Amniotic epithelial cell (primary cell): ENCODE measurements around the gene C1QTNF7.

Source experiments
- DNase-seq: peaks from one replicate; pipeline ENCODE4 v3.0.0-alpha.2; 2010; ENCODE audit warnings: low read depth

C1QTNF7 gene

DNA sequence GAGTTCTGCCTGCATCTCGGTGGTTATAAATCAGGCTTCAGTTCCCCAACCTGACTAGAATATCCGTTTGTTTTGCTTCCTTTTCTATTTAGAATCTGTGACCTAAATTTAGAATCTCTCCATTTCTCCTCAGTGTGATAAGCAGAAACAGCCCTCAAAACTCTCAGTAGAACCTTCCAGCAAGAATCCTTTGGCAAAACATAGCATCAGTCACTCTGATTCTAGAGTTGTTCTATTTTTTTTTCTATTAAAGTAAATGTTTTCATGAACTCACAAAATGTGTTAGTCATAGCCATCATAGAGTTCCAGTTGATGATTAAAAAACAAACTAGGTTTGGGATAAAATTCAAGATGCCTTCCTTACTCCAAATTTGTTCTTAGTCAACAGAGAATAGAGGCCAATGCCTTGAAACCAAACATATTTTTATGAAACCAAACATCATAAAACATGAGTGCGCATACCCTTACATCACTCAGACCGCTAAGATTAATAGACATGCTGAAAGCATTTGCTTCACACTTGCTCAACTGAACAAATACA lies 13.2 kb upstream of the C1QTNF7 start:
- peak; percentile 21 for DNase-seq

DNA sequence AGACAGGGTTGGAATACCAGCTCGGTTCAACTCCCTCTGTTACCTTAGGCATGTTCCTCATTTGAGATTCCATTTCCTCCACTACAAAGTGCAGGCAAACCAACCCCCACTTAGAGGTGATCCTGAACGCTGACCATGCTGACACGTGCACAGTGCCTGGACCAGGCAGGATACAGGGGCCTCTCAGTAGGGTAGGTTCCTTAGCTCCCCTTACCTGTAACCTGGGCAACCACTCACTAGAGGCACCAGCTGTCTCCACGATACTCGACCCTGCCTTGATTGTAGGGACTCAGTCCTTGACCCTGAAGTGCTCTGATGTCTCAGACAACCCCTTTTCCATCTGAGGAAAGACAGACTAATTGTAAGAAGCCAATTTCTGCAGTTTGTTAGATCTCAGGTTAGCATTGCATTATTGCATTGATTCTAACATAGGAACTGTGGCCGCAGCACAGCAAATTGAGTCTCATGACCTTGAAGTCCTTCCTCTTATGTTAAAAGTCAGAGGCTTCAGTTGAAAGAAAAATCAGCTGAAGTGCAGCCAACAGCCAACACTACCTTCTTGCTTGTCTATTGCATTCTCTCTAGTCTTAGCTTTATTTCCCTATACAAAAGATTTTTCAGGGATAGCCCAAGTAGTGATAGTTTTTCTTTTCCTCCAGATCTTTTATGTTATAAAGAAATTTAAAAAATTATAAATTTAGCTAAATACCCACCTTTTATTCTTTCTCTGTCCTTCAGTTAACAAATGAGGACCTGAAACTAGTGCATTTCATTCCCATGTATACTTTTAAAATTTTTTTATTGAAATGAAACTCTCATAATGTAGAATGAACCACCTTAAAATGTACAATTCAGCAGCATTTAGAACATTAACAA lies 11.2 kb upstream of the C1QTNF7 start:
- no peak for DNase-seq

DNA sequence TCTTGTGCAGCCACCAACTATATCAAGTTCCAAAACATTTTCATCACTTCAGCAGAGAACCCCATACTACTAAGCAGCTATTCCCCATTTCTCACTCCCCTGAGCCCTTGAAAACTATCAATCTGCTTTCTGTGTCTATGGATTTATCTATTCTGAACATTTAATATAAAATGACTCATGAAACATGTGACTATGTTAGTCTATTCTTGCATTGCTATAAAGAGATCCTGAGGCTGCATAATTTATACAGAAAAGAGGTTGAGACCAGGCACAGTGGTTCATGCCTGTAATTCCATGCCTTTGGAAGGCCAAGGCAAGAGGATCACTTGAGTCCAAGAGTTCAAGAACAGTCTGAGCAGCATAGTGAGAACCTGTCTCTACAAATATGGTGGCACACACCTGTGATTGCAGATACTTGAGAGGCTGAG lies 10.6 kb upstream of the C1QTNF7 start:
- DNase-seq: no peak

DNA sequence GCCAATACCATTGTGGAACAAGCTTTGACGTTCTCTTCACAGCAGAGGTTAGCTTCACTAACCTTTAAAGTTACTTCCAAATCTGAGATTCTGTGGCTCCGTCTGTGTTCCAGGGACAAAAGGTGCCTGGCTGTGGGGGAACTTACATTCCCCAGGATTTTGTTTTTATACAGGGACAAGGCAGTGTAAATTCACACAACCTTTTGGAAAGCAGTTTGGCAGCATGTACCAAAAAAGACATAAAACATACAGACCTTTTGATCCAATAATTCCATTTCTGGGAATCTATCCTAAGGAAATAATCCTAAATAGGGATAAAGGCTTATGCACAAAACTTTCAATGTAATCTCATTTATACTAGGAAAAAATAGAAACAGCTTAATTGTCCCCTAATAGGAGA lies 8.9 kb upstream of the C1QTNF7 start:
- DNase-seq: no peak

DNA sequence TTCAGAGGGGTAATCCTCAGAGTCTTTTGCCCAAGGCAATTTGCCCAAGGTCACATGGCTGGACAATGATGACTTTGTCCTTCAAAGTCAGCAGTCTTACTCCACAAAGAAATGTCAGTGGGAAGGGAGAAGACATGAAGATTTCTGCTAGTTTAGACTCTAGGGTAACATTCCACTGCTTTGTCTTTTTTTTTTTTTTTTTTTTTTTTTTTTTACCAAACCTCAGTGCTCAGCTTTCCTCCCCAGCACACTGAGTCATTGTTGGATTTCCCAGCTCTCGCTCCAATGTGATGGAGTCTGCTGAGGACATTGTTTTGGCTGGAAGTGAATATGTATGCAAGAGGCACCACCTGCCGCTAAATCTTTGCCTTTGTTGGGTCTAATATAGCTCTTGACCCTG lies 7.2 kb upstream of the C1QTNF7 start:
- peak; percentile 62 for DNase-seq

DNA sequence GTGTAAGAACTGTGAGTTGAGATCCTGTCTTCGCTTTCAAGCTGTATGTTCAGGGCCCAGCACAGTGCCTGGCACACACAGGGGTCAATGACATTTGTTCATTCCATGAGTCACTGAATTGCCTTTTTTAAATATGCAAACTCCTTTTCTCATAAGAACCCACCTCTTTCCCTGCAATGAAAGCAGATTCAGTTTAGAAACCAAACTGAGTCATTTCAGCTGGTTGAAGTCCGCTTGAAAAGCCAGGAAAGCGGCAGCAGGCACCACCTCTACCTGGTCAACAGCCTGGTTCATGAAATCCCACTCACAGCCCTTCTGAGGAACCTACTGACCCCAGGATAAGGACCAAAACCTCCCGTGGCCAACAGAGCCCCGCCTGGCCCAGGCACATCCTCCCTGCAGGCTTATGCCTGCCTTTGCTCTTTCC lies 4.5 kb upstream of the C1QTNF7 start:
- no peak for DNase-seq

DNA sequence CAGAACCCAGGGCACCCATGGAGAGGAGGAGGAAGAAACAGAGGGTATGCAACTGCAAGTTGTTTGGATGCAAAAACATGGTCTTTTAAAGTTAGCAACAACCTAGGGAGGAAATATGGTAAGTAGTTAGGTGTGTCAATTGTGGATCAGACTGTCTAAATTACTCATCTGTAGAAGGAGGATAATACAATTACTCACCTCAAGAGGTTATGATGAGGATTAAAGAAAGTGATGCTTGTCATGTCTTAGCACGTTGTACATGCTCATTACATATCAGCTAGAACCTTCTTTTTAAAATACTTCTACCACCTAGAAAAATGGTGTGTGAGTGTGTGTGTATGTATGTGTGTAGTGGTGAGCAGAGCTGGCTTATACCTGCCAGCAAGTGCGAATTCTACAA lies 2.3 kb upstream of the C1QTNF7 start:
- DNase-seq: no peak

DNA sequence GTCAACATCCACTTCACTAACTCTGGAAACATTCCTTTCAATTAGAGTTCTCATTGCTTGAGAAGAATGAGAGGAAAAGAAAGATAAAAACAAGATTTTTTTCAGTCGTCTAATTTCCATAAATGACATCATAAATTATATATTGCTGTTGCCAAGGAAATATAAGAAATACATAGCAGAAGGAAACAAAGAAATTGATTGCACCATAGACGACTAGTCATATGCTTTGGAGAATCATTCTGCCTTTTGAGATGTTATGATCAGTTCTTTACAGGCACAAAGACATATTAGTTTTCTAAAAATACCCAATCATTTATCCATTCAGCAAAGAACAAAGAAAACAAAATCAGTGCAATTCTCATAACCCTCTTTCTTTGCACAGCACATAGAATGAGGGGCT lies 672 bp upstream of the C1QTNF7 start:
- no peak for DNase-seq

DNA sequence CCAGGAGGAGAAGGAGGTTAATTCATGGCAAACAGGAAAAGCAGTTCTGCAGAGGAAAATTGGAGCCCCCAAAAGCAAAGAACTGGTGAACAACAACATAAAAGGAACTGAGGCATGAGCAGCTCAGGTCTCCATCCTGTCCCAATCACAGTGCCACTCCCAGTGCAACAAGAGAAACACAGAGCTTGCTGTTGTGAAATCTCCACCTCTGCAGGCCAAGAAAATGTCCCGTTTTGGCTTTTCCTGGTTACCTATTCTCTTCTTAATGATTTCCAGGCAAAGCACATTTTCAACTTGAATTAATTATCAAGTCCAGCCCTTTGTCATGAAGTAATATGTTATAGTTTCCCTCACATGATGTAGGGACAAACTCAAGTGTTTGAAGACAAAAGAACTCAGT lies 778 bp downstream of the C1QTNF7 start:
- no peak for DNase-seq

DNA sequence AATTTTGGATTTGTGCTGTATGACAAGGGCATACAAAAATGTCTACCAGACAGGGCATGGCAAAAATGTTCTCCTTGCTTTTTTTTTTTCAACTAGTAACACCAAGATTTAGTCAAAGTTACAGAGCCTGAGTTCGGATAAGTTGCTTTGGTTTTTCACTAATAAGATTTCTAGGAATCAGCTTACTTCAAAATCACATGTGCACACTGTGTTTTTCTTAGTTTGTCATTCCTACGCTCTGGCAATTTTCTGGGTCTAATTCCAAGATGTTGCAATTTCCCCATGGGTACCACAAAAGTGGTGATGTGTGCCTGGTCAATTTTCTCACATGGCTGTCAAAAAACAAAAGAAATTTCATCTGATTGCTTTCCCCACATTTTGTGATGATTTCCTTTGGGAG lies 6.3 kb downstream of the C1QTNF7 start:
- DNase-seq: no peak

DNA sequence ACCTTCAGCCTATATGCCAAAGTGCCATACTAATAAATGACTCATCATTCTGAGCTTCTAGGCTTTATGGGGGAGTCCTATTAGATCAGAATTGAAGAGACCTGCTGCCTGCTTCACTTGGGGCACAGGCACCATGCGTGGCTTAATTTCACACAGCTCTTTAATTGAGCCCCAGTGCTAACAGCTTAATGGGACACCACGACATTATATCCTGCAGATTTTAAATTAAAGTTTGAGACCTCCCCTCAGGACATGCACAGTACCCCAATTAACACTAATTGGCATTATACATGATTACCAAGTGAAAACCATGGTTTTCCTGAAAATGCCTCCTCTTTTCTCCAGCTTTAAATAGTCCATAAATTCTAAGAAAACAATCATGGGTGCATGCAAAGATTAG lies 6.8 kb downstream of the C1QTNF7 start:
- DNase-seq: no peak

DNA sequence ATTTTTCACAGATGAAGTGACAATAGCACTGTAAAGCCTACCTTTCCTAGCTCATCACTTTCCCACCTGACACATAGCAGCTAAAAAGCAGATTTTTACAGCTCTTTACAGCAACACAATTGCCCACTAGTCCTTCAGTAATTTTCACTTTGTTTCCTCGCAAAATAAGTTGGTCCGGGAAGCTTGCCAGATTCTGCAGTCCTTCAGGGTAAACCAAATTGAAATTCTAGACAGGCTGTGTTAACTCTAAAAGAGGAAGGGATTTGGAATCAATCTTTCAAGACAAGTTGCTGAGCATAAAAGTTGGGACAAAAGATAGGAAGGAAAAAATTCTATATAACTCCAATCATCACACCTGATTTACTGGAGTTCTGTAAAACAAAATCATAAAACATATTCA lies 8.7 kb downstream of the C1QTNF7 start:
- DNase-seq: no peak

DNA sequence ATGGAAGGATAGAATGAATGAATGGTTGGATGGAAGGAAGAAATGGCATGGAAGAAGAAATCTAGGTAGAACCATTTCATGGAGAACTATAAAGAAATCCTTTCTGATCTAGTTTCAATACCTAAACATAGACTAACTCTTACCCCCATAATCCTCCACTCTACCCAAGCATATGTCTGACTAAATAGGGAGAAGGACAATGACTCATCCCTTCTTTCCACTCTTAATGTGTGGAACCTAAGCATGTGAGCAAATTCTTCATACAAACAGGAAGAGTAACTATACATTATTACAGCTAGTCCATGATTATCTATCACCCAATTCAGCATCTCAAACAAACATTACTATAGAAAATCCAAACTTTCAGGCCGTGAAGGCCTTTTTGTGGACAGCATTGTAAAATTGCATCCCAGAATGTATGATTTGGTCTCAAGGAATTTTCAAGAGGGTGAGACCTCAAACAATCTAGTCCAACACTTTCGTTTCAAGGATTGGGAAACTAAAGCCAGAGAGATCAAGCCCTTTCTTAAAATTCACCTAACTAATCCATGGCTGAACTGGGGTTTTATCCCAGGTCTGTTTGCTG lies 11.2 kb downstream of the C1QTNF7 start:
- DNase-seq: no peak

DNA sequence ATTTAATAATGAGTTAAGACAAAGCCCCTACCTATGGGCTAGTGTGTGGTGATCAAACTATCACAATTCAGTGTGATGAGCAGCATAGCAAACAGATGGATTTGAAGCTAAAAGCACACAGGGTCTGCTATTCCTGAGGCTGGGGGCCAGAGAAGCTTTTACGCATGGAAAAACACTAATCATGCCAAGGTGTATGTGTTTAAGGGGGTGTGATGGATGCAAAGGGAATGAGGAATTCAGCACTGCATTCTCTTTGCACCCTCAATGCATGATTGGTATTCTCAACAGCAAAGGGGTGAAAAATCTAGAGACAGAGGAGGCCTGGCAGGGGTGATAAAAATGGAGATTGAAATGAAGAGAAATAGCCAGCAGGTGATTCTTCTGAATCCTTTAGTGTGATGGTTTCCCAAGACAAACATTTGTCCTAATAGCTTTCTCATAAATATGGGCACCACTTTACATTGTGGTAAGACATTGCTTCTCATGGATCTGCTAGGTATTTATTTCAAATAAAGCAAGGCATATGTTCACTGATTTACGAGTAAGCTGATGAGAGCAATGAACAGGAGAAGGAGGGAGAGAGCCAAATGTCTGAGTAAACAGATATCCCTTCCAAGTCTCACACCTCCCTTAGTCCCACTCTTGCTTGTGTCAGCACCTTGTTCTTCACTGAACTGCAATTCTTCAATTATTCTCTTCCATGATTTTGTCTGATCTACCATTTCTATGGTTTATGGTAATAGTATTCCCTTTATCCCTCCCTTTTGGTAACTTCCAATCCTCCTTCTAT lies 15.7 kb downstream of the C1QTNF7 start:
- no peak for DNase-seq

DNA sequence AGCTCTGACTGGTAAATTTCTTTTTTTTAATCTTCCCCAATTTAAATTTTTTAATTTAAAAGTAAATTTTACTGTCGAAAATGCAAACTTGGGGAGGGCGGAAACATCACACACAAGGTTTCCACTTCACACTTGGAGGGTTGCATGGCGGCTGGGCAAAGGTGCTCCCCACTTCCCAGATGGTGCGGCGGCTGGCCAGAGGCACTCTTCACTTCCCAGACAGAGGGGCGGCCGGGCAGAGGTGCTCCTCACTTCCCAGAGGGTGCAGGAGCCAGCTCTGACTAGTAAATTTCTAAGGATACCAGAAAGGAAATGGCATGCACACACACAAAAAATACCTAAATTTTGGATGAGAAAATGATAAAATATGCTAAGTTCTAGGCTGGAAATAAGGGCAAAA lies 16.4 kb downstream of the C1QTNF7 start:
- DNase-seq: no peak

DNA sequence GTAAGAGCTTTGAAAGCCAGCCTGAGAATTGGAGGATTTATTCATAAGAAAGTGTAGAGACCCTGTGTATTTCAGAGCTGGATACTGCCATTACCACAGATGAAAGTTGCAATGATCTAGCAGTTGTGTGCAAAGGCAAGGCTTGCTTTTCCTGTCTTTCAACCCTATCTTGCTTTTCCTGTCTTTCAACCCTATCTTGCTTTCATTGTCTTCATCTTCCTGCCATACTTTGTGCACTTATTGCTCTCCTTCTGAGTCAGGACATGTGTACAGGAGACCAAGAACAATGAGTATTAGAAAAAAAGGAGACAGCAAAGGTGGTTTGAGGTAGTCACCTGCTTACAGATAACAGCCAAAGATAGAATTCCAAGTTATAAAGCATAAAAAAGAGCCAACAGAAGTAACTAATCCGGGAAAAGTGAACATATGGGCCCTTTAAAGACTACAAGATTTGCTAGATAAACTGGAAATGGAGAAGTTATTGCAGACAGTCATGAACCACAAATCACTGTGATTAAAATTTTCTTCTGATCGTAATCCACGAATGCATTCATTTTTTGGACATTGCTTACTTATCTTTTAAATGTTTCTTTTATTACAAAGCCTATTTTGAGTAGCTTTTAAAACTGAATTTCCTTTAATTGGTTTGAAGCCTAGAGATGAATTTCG lies 17.2 kb downstream of the C1QTNF7 start:
- no peak for DNase-seq

DNA sequence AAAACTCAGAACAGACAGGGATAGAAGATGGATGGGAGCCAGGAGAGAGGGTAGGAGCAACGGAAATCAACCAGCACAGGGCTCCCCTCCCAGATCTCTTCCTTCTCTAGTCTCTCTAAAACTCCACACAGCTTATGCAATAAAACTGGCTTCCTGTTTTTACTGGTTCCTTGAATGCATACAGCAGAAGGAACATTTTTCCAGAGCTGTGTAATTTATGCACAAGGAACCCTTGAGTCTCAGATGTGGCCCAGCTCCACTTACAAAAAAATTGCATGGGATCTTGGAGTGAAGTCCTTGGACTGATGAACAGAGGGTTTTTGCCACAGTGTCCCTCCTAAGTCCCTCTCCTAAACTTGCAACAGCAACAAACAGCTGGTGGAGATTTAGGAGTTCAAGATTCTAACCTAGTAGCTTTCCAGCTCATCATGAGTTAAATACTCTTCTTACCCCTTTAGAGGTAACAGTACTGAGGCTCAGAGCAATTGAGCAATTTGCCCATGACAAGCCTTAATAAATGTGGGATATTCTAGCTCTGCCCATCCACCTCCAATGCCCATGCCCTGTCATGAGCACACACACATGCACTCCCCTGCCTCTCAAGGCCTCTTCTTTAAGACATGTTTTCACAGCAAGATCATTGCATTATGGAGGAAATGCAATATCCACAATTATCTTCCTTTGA lies 23.5 kb downstream of the C1QTNF7 start:
- DNase-seq: peak; percentile 66

DNA sequence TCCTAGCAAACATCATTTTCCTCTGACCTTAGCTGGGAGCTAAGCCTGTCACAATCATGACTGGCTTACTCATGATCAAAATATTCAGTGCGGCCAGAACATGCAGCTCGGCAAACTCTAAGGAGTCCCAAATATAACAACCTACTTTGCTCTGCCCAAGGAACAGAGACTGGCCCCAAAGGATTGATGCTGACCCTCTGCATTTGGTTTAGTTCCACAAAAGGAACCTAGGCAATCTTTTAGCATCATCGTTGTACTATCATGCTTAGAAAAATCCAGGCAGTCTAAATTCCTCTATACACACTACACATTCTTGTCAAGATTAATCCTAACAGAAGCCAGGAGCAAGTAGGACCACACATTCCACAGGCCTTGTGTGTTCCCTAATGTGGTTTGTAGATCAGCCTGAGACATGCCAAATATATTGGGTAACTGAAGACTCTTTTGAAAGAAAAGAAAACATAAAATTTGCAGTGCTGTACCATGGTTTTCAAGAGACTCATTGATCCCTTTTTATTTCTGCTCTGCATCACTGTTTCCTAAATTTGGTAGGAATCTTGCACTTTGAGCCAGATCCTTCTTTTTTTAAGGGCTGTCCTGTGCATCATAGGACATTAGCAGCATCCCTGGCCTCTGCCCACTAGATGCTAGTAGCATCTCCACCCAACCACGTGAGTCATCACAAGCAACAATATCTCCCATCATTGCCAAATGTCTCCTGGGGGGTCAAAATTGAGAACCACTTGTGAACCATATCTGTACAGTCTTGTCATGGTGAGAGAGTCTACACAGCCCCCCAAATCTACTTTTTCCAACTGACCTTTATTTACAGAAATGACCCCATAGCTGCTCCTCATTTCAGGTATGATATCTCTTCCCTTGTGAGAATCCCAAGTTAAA lies 24.3 kb downstream of the C1QTNF7 start:
- DNase-seq: peak; percentile 98

DNA sequence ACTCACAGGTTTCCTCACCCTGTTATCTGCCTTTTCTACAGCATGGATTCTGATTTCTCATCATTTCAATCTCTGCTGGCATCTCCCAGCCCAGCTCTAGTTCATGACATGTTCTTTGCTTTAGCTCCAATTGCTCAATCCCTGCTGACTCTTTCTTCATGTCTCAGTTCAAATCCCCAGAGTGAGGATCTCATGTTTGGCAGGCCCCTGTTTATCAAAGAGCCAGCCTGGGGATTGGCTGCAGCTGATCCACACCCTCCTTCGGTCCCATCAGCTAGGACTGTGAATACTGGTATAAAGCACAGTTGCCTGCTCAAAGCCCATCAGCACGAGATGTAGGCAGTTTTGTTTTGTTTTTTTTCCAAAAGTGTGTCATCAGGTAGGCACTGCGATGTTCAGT lies 27.5 kb downstream of the C1QTNF7 start:
- peak; percentile 98 for DNase-seq

DNA sequence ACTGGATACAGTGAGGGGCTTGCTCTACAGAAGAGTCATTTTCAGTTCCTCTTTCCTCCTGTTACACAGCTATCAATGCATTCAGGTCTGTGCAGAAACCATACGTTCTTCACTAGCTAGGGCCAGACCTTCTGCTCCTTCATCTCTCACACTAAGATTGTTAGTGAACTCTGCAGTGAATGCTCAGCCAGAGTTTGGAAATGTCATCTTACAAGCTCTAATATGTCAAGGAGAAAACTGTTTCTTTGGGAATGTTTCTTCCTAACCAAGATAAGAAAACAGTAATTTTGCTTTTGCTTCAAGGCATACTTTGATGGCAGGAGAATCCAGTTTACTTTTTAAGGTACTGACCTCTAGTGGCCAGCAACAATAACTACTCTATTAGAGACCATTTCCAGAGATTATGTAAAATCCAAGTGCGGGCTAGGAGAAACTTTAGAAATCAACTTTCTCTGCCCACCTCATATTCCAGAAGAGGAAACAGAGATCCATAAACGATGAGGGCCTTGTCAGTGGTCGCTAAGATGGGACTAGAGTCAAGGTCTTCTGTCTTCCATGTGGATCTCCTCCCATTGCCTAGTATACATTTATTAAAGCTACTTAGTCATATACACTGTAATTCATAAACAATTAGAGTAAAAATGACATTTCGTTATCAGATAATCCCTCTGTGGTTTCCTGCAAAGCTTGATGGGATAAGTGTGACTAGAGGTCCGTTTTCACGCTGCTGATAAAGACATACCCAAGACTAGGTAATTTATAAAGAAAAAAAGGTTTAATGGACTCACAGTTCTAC lies 29.8 kb downstream of the C1QTNF7 start:
- peak; percentile 87 for DNase-seq
